ENCODE results near the gene MYO1D.
A peak's percentile ranks its signal among the peaks of the same experiment; 100 is the strongest.
"Not testable (repeated sequence)": the region's sequence is repeated elsewhere in the genome, so short reads cannot be mapped to it uniquely, and the experiment has no call there.

Gene MYO1D

DNA sequence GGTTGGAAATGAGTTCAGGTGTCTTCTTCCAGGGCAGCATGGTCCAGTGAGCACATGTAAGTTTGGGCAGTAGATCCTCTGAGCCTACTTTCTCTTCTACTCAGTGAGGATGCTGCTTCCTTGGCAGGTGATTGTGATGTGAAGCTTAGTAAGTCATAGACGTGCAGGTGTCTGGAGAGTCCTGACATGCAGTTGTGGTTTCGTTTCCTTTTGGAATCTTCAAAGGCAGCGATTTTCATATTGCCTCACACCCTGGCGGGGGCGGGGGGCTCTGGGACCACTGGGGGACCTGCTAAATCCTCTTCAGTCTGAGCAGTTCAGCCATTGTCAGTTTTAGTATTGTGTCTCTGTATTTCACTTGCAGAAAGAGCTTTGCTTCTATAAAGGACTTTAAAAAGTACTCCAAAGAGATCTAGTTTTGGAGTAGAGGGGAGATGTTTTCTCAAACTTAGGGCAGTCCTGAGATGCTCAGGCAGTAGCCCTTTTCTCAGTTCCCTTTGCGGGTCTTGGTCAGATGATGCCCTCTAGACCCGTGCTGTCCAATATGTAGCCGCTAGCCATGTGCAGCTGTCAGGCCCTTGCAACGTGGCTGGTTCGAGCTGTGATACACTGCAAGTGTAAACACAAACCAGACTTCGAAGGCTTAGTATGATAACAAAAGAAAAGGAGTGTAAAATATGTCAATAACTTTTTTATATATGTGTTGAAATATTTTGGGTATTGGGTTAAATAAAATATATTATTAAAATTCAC is 394.2 kb downstream of the MYO1D start:
- DNase-seq = no peak

DNA sequence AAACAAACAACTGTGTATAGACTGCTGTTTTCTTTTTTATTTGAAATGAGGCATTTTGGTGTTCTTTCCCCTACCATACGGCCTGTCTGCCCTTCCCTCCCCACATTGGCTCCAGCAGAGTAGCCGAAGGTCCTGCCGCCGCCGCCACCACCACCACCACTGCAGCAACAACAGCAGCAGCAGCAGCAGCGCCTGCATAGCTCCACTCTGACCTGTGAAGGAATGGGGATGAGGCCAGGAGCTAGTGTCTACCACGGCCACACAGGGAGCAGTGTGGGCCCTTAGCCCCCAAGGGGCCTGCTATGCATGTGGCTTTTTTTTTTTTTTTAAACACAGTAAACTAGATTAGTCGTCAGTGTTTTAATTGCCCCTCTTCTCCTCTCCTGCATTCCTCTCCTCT is 395.7 kb downstream of the MYO1D start:
- no peak for DNase-seq

- no peak for DNase-seq
These were observed 397.8 kb downstream of the MYO1D start for GRCh38 chr17:32479074-32479617.

DNA sequence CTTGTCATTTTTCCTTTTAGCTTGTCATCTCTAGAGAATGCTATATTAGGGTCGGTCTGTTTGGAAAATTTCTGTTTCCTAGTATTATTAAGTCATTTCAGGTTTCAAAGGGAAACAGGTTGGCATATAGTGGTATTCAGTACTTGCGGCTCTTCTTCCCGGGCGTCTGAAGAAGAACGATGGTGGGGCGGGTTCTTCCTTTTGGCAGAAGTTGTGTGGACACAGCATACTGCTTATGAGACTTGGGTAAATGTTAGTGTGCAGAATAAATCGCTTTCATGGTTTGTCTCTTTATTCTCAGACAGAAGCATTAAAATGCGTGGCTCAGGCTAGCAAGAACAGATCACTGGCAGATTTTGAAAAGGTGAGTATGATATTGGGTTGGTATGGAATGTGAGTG is 399.7 kb downstream of the MYO1D start:
- DNase-seq = no peak

GRCh38 chr17:32475258-32475657 is 401.7 kb downstream of the MYO1D start:
- no peak for DNase-seq

DNA sequence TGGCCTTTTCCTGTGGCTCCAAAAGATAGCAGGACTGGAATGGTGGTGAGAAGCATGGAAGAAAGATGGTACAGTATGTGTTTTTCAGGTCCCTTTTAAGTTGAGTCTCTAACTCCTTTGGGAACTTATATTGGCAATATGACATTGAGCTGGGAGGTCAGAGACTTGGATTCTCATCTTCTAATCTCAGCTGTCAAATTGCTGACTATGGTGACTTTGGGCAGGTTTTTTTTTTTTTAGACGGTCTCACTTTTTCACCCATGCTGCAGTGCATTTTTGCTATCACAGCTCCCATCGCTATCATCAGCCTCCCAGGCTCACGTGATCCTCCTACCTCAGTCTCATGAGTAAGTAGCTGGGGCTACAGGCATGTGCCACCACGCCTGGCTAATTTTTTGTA is 405.3 kb downstream of the MYO1D start:
- DNase-seq = no peak

GRCh38 chr17:32470405-32471167 is 406.3 kb downstream of the MYO1D start:
- no peak for DNase-seq

- DNase-seq = no peak
These were observed 409.0 kb downstream of the MYO1D start for GRCh38 chr17:32467949-32468348.

DNA sequence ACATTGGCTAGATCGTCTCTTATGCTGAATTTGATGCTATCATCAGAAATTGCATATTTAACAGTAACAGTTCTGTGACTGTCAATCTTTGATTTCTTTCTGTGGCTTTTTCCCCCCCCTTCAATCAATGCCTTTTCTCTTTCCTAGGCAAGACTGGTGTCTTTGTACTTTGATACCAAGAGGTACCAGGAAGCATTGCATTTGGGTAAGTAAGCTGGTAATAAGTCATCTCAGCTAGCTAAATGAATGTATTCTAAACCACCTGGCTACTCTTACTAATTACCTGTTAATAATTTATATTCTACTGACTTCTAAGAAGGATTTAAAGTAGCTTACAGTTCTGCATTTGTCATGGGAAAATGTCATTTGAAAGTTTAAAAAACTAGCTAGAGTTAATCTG is 412.6 kb downstream of the MYO1D start:
- no peak for DNase-seq

- DNase-seq = no peak
These were observed 413.6 kb downstream of the MYO1D start for GRCh38 chr17:32463304-32463703.

DNA sequence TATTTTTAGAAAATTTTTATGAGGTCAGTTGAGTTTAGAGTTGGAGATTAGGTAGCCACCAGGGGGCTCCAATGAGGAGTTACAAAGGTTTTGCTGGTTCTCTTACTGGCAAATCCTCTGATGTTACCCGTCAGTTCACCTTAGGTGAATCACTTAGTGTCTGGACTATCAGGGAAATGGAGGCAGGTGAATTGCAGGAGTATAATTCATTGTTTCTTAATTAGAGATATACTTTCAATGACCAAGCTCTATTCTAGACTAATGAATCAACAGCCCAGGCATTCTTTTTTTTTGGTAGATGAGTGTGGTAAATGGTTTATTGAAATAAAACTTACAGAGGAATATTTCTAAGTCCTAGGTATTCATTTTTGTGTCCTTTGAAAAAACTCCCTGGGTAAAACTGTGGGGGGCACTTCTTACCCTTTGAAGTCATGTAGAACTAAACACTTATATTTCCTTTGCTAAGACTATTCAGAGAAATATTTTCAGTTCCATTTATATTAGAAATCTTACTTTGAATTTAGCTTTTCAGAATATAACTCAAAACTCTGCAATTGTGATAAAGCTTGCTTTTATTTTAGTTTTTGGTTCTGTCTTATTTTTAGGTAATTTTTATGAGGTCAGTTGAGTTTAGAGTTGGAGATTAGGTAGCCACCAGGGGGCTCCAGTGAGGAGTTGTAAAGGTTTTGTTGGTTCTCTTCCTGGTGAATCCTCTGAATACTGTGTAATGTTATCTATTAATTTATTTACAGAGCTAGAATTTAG is 414.9 kb downstream of the MYO1D start:
- DNase-seq = peak; percentile 73 to 80

GRCh38 chr17:32461498-32461852 is 415.4 kb downstream of the MYO1D start:
- no peak for DNase-seq

- DNase-seq = no peak
These were observed 416.9 kb downstream of the MYO1D start for GRCh38 chr17:32460054-32460453.

DNA sequence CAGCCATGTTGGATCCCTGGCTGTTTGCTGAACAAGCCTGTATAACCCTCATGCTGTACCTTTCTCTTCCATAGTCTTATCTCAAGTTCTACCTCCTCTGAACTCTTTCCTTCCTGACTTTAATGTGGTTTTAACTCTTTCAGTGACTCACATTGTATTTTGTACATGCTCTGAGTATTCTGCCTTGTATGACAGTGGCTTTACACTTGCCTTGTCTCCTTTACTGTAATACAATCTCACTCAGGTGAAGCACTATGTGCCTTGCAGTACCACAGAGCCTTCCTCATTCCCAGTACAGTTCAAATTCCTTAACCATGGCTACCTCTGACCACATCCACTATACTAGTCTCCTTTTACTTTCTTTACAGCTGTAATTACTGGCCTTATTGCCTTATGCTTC is 418.6 kb downstream of the MYO1D start:
- no peak for DNase-seq

GRCh38 chr17:32453370-32453769 is 423.6 kb downstream of the MYO1D start:
- DNase-seq = no peak

GRCh38 chr17:32452281-32452680 is 424.6 kb downstream of the MYO1D start:
- DNase-seq = no peak

DNA sequence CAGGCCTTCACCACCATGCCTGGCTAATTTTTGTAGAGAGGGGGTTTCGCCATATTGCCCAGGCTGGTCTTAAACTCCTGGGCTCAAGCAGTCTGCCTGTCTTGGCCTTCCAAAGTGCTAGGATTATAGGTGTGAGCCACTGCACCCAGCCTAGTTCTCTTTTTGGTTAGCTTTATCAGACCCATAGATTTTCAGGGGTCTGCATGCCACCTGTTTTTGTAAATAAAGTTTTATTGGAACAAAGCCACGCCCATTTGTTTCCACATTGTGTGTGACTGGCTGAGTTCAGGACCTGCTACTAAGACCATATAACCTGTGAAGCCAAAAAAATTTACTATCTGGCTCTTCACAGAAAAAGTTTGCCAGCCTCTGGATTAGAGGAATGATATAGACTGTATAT is 425.0 kb downstream of the MYO1D start:
- no peak for DNase-seq

- DNase-seq = not testable (repeated sequence)
These were observed 426.5 kb downstream of the MYO1D start for GRCh38 chr17:32450379-32450778.

GRCh38 chr17:32449963-32450362 is 427.0 kb downstream of the MYO1D start:
- no peak for DNase-seq

DNA sequence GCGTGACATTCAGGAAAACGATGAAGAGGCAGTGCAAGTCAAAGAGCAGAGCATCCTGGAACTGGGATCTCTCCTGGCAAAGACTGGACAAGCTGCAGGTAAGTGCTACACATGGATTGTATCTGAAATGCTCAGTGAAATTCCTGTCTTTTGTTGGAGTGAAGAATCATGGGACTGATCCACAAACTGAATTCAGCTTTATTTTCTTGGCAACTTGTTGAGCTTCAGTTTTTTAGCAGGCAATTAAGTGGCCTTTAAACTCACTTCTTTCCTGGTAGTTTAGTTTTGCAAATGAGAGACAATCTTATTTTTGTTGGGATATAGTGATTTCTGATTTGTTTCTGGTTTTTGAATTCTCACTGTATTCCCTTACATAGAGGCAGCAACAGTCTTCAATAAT is 430.0 kb downstream of the MYO1D start:
- no peak for DNase-seq

GRCh38 chr17:32445971-32446370 is 431.0 kb downstream of the MYO1D start:
- DNase-seq = no peak

GRCh38 chr17:32445497-32445896 is 431.4 kb downstream of the MYO1D start:
- no peak for DNase-seq

GRCh38 chr17:32445074-32445415 is 431.9 kb downstream of the MYO1D start:
- DNase-seq = peak; percentile 48 to 60

All from stimulated activated CD4-positive, alpha-beta T cell treated with anti-CD3 and anti-CD28 coated beads, Interleukin-2, amount 100 ng/mL, for 24 hours (primary cell).